Kidney epithelial cell (primary cell): Measurements from ENCODE around the gene TK1. TPM values are rescaled to one million over a fixed set of nuclear protein-coding genes. Genes with fewer than 3 reads are reported as not detected.

Experiments used
- DNase-seq: peaks from one replicate; pipeline ENCODE4 v3.0.0-alpha.2; 2010; ENCODE audit warnings: low read depth
- H3K27me3 ChIP-seq: 2 replicates; pipeline ENCODE4 v1.6.0; 2011; ENCODE audit warnings: low read length; ENCODE audit not compliant: control insufficient read depth, insufficient read depth
- H3K36me3 ChIP-seq: 2 replicates; pipeline ENCODE4 v1.5.1; 2011; ENCODE audit warnings: low read length; ENCODE audit not compliant: control insufficient read depth, insufficient read depth
- H3K4me3 ChIP-seq: 2 replicates; pipeline ENCODE4 v1.5.1; 2011; ENCODE audit warnings: low read depth, mild to moderate bottlenecking, control low read depth, low read length
- CTCF ChIP-seq: IDR thresholded peaks from 2 replicates; pipeline ENCODE4 v1.5.1; 2011; ENCODE audit warnings: mild to moderate bottlenecking, moderate library complexity, low read length, control low read depth, inconsistent platforms; ENCODE audit not compliant: insufficient read depth, poor library complexity, severe bottlenecking
- total RNA-seq: library from RNA; depleted of rRNA; stranded (reverse); fragments of >200 nt; gene quantifications from 2 replicates; pipeline ENCODE4 v1.2.3, GENCODE V29; 2015

Gene TK1
- total RNA-seq, 1 donor from 2014 or later = 15.0 TPM

- Histone ChIP-seq H3K36me3 (no peaks in the 10 kb centered on the region), H3K27me3 (no peaks in the 10 kb centered on the region), H3K4me3 (no peak overlapping the region)
- TF ChIP-seq CTCF = no peak
- no peak for DNase-seq
Observed at GRCh38 chr17:78146471-78146869, 40.4 kb downstream of the TK1 start.

GRCh38 chr17:78144736-78145641 lies 41.9 kb downstream of the TK1 start:
- H3K4me3 ChIP-seq = no peak overlapping the region
- H3K36me3 ChIP-seq = no peaks in the 10 kb centered on the region
- no peak for DNase-seq
- no peaks in the 10 kb centered on the region for H3K27me3 ChIP-seq
- no peak for TF ChIP-seq CTCF

DNA sequence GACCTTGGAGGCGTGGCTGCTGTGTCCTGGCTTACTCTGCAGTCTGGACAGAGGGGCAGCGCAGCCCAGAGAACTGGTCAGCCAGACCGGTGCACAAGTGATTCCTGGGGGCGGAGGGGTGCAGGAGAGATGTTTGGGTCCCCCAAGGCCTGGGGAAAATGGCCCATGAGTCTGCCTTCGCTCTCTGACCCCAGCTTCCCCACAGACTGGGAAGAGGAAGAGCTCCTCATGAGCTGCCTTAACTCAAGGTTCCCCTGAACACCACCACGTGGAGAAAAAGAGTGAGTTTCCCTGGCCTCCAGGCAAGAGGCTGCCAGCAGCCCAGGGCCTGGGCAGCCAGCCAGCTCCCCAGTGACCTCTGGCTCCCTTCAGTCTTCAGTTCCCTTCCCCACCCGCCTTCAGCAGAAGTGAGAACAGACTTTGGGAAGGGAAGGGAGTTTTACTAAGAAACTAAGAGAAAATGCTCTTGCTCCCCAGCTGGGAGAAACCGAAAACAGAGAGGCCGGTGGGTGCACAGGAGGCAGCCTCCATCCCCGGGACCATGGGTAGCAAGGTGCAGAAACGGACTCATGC lies 42.6 kb downstream of the TK1 start:
- TF ChIP-seq CTCF = no peak
- no peak overlapping the region for H3K4me3 ChIP-seq
- DNase-seq = no peak
- no peaks in the 10 kb centered on the region for H3K36me3 ChIP-seq
- no peaks in the 10 kb centered on the region for H3K27me3 ChIP-seq

DNA sequence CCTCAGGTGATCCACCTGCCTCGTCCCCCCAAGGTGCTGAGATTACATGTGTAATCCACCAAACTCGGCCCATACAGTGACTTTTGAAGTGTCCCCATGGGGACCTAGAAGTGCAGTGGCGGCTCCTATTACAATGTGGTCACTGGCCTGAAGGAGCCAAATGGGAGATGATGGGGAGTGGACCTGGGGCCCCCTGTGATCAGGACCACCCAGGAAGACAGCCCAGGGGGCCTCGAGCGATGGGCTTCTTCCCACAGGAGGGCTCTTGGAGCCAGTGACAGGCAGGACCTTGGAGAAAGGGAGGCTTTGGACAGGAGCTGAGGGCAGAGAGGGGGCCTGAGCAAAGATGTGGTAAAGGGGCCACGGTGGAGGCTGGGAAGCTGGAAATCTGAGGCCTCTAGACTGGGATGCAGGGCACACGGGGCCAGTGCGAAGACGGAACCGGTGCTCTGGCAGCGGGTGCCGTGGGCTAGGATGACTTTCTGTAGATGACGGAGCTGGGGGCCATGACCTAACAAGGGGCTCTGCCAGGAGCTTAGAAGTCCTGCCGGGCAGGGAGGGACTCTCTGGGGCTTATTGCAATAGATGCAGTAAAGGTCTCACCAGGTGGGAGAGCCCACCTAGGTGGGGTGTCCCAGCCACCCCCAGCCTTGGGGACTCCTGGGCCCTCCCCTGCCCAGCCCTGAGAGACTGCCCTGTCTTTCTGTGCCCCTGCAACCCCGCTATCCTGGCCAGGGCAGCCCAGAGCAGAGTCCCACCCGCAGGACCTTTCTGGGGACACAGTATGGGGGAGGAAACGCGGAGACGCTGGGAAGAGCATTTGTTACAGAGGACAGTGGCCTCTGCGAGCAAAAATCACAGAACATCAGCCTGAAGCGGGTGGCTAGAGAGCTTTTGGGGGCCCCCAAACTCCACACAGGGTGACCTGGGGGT lies 43.4 kb downstream of the TK1 start:
- Histone ChIP-seq H3K4me3 (no peak overlapping the region), H3K27me3 (no peaks in the 10 kb centered on the region), H3K36me3 (no peaks in the 10 kb centered on the region)
- no peak for DNase-seq
- no peak for TF ChIP-seq CTCF

DNA sequence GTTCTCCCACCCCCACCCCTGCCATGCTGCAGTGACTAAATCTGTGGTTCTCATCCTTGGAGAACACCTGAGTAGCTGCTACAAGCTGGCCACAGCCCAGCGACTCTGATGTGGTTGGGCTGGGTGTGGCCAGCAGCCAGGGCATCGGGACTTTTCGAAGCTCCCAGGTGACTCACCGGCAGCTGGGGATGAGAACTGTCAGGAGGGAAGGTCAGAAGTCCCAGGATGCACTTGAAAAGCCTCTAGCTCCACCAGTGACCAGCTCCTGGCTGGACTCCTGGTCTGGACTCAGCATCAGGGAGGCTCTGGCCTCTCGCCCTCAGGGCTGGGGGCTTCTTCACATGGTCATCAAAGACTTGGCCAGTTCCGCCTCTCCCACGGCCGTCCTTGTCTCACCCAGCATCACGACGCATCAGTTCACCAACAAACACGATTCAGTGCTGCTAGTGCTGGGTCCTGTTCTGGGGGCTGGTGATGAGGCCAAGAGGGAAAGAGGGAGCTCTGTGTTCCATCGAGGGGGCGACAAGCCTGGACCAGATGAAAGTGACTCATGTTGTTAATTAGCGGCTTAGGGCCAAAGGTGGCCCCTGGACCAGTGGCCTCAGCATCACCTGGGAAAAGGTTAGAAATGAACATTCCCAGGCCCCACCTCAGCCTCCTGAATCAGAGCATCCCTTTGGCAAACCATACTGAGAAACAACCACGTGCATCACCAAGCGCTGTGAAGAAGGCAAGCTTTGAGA lies 44.6 kb downstream of the TK1 start:
- DNase-seq = peak; percentile 93
- no peak overlapping the region for H3K4me3 ChIP-seq
- no peaks in the 10 kb centered on the region for H3K36me3 ChIP-seq
- H3K27me3 ChIP-seq = no peaks in the 10 kb centered on the region
- no peak for TF ChIP-seq CTCF
